Body of pancreas (tissue), 4 donors: Measurements from ENCODE around the gene SPATS2. TPM values are rescaled to one million over a fixed set of nuclear protein-coding genes. Genes with fewer than 3 reads are reported as not detected.

Experiments
- ATAC-seq: fragments of 150-250 bp; one replicate; pipeline ENCODE4 v1.9.1; 2016
- DNase-seq, 4 donors: peaks; one replicate each; pipeline ENCODE4 v3.0.0-alpha.2; 2019
- H3K27ac ChIP-seq, 4 donors: fragments of 200-600 bp; sonication (generic); 1 replicate in 3 of 4; 2 replicates in 1 of 4; pipeline versions ENCODE4 v1.5.1 to v1.6.1; 2016 to 2019; ENCODE audit warnings: mild to moderate bottlenecking in 1 of 4, mixed read lengths in 1 of 4, moderate library complexity in 1 of 4
- H3K27me3 ChIP-seq, 2 donors: fragments of 200-600 bp; sonication (generic); one replicate each; pipeline ENCODE4 v1.6.0; 2016; ENCODE audit warnings: mild to moderate bottlenecking in 1 of 2
- H3K36me3 ChIP-seq, 2 donors: fragments of 200-600 bp; sonication (generic); replicated peaks in 1 of 2; 2 replicates each; pipeline ENCODE4 v1.5.1; 2016; ENCODE audit warnings: low read depth in 2 of 2; ENCODE audit not compliant: insufficient read depth in 1 of 2
- H3K4me1 ChIP-seq: fragments of 200-600 bp; sonication (generic); one replicate; pipeline ENCODE4 v1.6.0; 2016
- H3K4me3 ChIP-seq, 2 donors: fragments of 200-600 bp; sonication (generic); 1 replicate in 1 of 2; 2 replicates in 1 of 2; pipeline ENCODE4 v1.5.1; 2016 to 2019
- H3K9me3 ChIP-seq, 3 donors: fragments of 200-600 bp; sonication (generic); 1 replicate in 2 of 3; 2 replicates in 1 of 3; pipeline ENCODE4 v1.5.1; 2016
- CTCF ChIP-seq, 7 experiments: fragments of 450-650 bp in 4 of 7; fragments of 200-600 bp in 3 of 7; sonication (generic) in 3 of 7; IDR thresholded peaks; one replicate each; pipeline ENCODE4 v1.5.1; 2016 to 2019; ENCODE audit warnings: antibody characterized with exemption in 7 of 7
- POLR2A ChIP-seq, 3 donors: fragments of 450-650 bp; IDR thresholded peaks; one replicate each; pipeline ENCODE4 v1.6.1; 2016; ENCODE audit warnings: antibody characterized with exemption in 3 of 3, mild to moderate bottlenecking in 2 of 3
- WGBS, 2 donors: methylation state at CpG; one replicate each; pipeline ENCODE4 v1.1.5; 2017; 5-methylcytosine and 5-hydroxymethylcytosine counted together
- intact Hi-C: fragments of 100-400 bp; cut with DNase I; formaldehyde crosslinking; loops from one replicate; pipeline ENCODE4 v1.15.1; 2023
- total RNA-seq, 2 donors: library from RNA; depleted of rRNA; stranded (reverse); fragments of >200 nt; gene quantifications; one replicate each; pipeline ENCODE4 v1.1.0, GENCODE V29; 2016

SPATS2 gene
- total RNA-seq, 2 donors from 2014 or later: 10.9 to 17.5 TPM

DNA sequence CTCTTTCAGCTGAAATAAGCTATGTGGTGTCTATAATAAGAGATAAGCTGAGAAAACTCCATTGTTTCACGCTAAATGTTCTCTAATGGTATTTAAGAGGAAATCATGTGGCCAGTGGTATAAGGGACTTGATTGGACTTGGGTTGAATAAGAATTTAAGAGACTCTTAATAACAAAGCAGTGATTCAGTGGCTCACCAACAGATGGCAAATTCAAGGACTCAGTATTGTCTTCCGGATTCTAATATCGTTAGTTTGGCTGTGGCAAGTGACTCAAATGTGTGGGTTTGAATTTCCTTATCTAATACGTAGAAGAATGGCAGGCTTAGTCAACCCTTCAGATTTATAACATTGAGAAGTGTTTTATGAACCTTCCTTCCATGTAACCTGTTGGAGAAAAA, 122.5 kb downstream of the SPATS2 start:
- TF ChIP-seq POLR2A (IDR thresholded peaks at IDR 0.05) (no peak), CTCF (IDR thresholded peaks at IDR 0.05) (no peak)
- Histone ChIP-seq H3K27ac (no peak overlapping the region), H3K27me3 (no peaks in the 10 kb centered on the region), H3K4me3 (no peak overlapping the region), H3K9me3 (no peaks in the 10 kb centered on the region), H3K36me3 (peaks cover 0 to 3% of the 10 kb centered on the region in 2 donors), H3K4me1 (no peaks in the 10 kb centered on the region)
- DNase-seq (no peak), ATAC-seq (no peak)
- WGBS, 2 donors: 95% methylated on average over 4 of the region's 4 CpGs
- intact Hi-C loops: no loop called here

GRCh38 chr12:49491823-49492222, 124.6 kb downstream of the SPATS2 start:
- no peak for TF ChIP-seq CTCF (IDR thresholded peaks at IDR 0.05)
- no peak for TF ChIP-seq POLR2A (IDR thresholded peaks at IDR 0.05)
- intact Hi-C loops: no loop called here
- WGBS, 2 donors: 86 to 90% methylated on average over 1 of the region's 1 CpG
- ATAC-seq (no peak), DNase-seq (no peak)
- Histone ChIP-seq H3K27me3 (no peaks in the 10 kb centered on the region), H3K4me3 (no peak overlapping the region), H3K27ac (no peak overlapping the region), H3K9me3 (no peaks in the 10 kb centered on the region), H3K4me1 (no peaks in the 10 kb centered on the region), H3K36me3 (no peaks in the 10 kb centered on the region)

- no peaks in the 10 kb centered on the region for H3K27me3 ChIP-seq
- ATAC-seq: no peak
- H3K9me3 ChIP-seq: no peaks in the 10 kb centered on the region
- TF ChIP-seq POLR2A (IDR thresholded peaks at IDR 0.05): no peak
- TF ChIP-seq CTCF (IDR thresholded peaks at IDR 0.05): no peak
- H3K36me3 ChIP-seq: no peaks in the 10 kb centered on the region
- no peak overlapping the region for H3K4me3 ChIP-seq
- WGBS, 2 donors: 93 to 95% methylated on average over 2 of the region's 2 CpGs
- no peak overlapping the region for H3K27ac ChIP-seq
- H3K4me1 ChIP-seq: no peaks in the 10 kb centered on the region
- intact Hi-C loops: no loop called here
- no peak for DNase-seq
These were observed 126.6 kb downstream of the SPATS2 start for GRCh38 chr12:49493900-49494299.

GRCh38 chr12:49496417-49497360, 129.4 kb downstream of the SPATS2 start:
- WGBS, 2 donors: 81 to 84% methylated on average over 10 of the region's 10 CpGs

More at GRCh38 chr12:49496417-49497360, 129.4 kb downstream of the SPATS2 start:
- DNase-seq (no peak), ATAC-seq (no peak)
- H3K4me3 ChIP-seq: no peak overlapping the region
- no peaks in the 10 kb centered on the region for H3K4me1 ChIP-seq
- no peaks in the 10 kb centered on the region for H3K9me3 ChIP-seq
- no peak overlapping the region for H3K27ac ChIP-seq
- intact Hi-C loops: no loop called here
- no peak for TF ChIP-seq CTCF (IDR thresholded peaks at IDR 0.05)
- no peak for TF ChIP-seq POLR2A (IDR thresholded peaks at IDR 0.05)
- H3K27me3 ChIP-seq: no peaks in the 10 kb centered on the region
- no peaks in the 10 kb centered on the region for H3K36me3 ChIP-seq
